Nephron progenitor cell (in vitro differentiated cells): ENCODE data around the gene TTYH3.
"Not testable (repeated sequence)": the region's sequence is repeated elsewhere in the genome, so short reads cannot be mapped to it uniquely, and the experiment has no call there.

Source experiments
- DNase-seq: peaks from one replicate; pipeline ENCODE4 v3.0.0; 2021
- H3K27ac Mint-ChIP-seq: 2 replicates; pipeline ENCODE4 v1.8.0; 2021; ENCODE audit warnings: mild to moderate bottlenecking, moderate library complexity, mixed read lengths
- H3K27me3 Mint-ChIP-seq: 2 replicates; pipeline ENCODE4 v1.8.0; 2021; ENCODE audit warnings: mild to moderate bottlenecking, low read depth, mixed read lengths; ENCODE audit not compliant: poor library complexity
- H3K36me3 Mint-ChIP-seq: 2 replicates; pipeline ENCODE4 v1.8.0; 2021; ENCODE audit warnings: low read depth, mixed read lengths
- H3K4me1 Mint-ChIP-seq: 2 replicates; pipeline ENCODE4 v1.8.0; 2021; ENCODE audit warnings: mixed read lengths
- H3K4me3 Mint-ChIP-seq: 2 replicates; pipeline ENCODE4 v1.8.0; 2021; ENCODE audit warnings: mild to moderate bottlenecking, moderate library complexity, mixed read lengths
- H3K9me3 Mint-ChIP-seq: 2 replicates; pipeline ENCODE4 v1.8.0; 2021; ENCODE audit warnings: mild to moderate bottlenecking, moderate library complexity, mixed read lengths
- CTCF ChIP-seq: fragments of 200-600 bp; sonication (generic); IDR thresholded peaks from 2 replicates; pipeline ENCODE4 v1.5.0; 2021; ENCODE audit warnings: antibody characterized with exemption

The TTYH3 gene

GRCh38 chr7:2587134-2587533 lies 44.7 kb upstream of the TTYH3 start:
- DNase-seq = no peak
- Mint-ChIP-seq H3K4me3 (no peak overlapping the region), H3K27ac (peak overlapping the region; percentile 68), H3K36me3 (peaks cover 17% of the 10 kb centered on the region), H3K4me1 (peaks cover 39% of the 10 kb centered on the region), H3K27me3 (peaks cover 4% of the 10 kb centered on the region), H3K9me3 (no peaks in the 10 kb centered on the region)
- TF ChIP-seq CTCF = no peak

GRCh38 chr7:2587778-2588177 lies 44.0 kb upstream of the TTYH3 start:
- DNase-seq = no peak
- no peak for TF ChIP-seq CTCF
- Mint-ChIP-seq H3K9me3 (no peaks in the 10 kb centered on the region), H3K27ac (no peak overlapping the region), H3K4me3 (no peak overlapping the region), H3K36me3 (peaks cover 21% of the 10 kb centered on the region), H3K4me1 (peaks cover 33% of the 10 kb centered on the region), H3K27me3 (peaks cover 4% of the 10 kb centered on the region)

- no peak overlapping the region for H3K27ac Mint-ChIP-seq
- H3K27me3 Mint-ChIP-seq = peaks cover 4% of the 10 kb centered on the region
- peaks cover 25% of the 10 kb centered on the region for H3K4me1 Mint-ChIP-seq
- H3K36me3 Mint-ChIP-seq = peaks cover 23% of the 10 kb centered on the region
- H3K4me3 Mint-ChIP-seq = no peak overlapping the region
- TF ChIP-seq CTCF = no peak
- no peaks in the 10 kb centered on the region for H3K9me3 Mint-ChIP-seq
- DNase-seq = no peak
These were observed 42.4 kb upstream of the TTYH3 start for GRCh38 chr7:2589341-2589740.

GRCh38 chr7:2589941-2590340 lies 41.8 kb upstream of the TTYH3 start:
- not testable (repeated sequence) for H3K27me3 Mint-ChIP-seq, H3K4me3 Mint-ChIP-seq, H3K9me3 Mint-ChIP-seq, DNase-seq
- Mint-ChIP-seq H3K27ac (peak overlapping the region; percentile 97), H3K4me1 (peaks cover 25% of the 10 kb centered on the region), H3K36me3 (peaks cover 25% of the 10 kb centered on the region)

- no peak overlapping the region for H3K27ac Mint-ChIP-seq
These were observed 39.4 kb upstream of the TTYH3 start for GRCh38 chr7:2592375-2592865.

GRCh38 chr7:2593036-2593727 lies 38.6 kb upstream of the TTYH3 start:
- no peak overlapping the region for H3K4me3 Mint-ChIP-seq
- H3K36me3 Mint-ChIP-seq = peaks cover 30% of the 10 kb centered on the region
- peaks cover 12% of the 10 kb centered on the region for H3K4me1 Mint-ChIP-seq
- H3K9me3 Mint-ChIP-seq = no peaks in the 10 kb centered on the region
- H3K27me3 Mint-ChIP-seq = peaks cover 6% of the 10 kb centered on the region
- TF ChIP-seq CTCF = no peak
- DNase-seq = no peak
- no peak overlapping the region for H3K27ac Mint-ChIP-seq

More at GRCh38 chr7:2592375-2592865, 39.4 kb upstream of the TTYH3 start:
- Mint-ChIP-seq H3K9me3 (no peaks in the 10 kb centered on the region), H3K36me3 (peaks cover 30% of the 10 kb centered on the region), H3K27me3 (peaks cover 4% of the 10 kb centered on the region), H3K4me1 (peaks cover 15% of the 10 kb centered on the region), H3K4me3 (no peak overlapping the region)
- DNase-seq = no peak
- no peak for TF ChIP-seq CTCF
